Neural progenitor cell (in vitro differentiated cells): ENCODE data around the gene SPINDOC.

ENCODE experiments used
- CTCF ChIP-seq: fragments of 200-600 bp; sonication (generic); IDR thresholded peaks from 2 replicates; pipeline ENCODE4 v1.5.1; 2017; ENCODE audit warnings: antibody characterized with exemption, mild to moderate bottlenecking
- EZH2 ChIP-seq: fragments of 200-600 bp; sonication (generic); IDR thresholded peaks from 2 replicates; pipeline ENCODE4 v1.6.1; 2017; ENCODE audit warnings: antibody characterized with exemption, mild to moderate bottlenecking, moderate library complexity
- EZH2phosphoT487 ChIP-seq: fragments of 200-600 bp; sonication (generic); IDR thresholded peaks from 2 replicates; pipeline ENCODE4 v1.6.1; 2017; ENCODE audit warnings: antibody characterized with exemption

GRCh38 chr11:63870351-63871140 is 57.3 kb downstream of the SPINDOC start:
- TF ChIP-seq CTCF = no peak
- TF ChIP-seq EZH2phosphoT487 = no peak
- no peak for TF ChIP-seq EZH2
